ENCODE measurements around the gene SEPTIN8.

- TF ChIP-seq MAX (IDR thresholded peaks at IDR 0.05) (no peak), YY1 (IDR thresholded peaks at IDR 0.05; ENCODE audit: low read depth) (no peak), EP300 (IDR thresholded peaks at IDR 0.05; ENCODE audit: borderline replicate concordance) (no peak), EGR1 (IDR thresholded peaks at IDR 0.05) (no peak), CEBPB (IDR thresholded peaks at IDR 0.05) (no peak)
Measured at GRCh38 chr5:132718544-132719312, 58.3 kb downstream of the SEPTIN8 start.

All from Ishikawa (cell line).